Embryonic facial prominence (tissue), 1 donor: Measurements from ENCODE around the gene RGS14.

Experiments
- DNase-seq: peaks from one replicate; pipeline ENCODE4 v3.0.0-alpha.2; 2016; ENCODE audit errors: extremely low spot score

RGS14 gene, protein sequence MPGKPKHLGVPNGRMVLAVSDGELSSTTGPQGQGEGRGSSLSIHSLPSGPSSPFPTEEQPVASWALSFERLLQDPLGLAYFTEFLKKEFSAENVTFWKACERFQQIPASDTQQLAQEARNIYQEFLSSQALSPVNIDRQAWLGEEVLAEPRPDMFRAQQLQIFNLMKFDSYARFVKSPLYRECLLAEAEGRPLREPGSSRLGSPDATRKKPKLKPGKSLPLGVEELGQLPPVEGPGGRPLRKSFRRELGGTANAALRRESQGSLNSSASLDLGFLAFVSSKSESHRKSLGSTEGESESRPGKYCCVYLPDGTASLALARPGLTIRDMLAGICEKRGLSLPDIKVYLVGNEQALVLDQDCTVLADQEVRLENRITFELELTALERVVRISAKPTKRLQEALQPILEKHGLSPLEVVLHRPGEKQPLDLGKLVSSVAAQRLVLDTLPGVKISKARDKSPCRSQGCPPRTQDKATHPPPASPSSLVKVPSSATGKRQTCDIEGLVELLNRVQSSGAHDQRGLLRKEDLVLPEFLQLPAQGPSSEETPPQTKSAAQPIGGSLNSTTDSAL

DNA sequence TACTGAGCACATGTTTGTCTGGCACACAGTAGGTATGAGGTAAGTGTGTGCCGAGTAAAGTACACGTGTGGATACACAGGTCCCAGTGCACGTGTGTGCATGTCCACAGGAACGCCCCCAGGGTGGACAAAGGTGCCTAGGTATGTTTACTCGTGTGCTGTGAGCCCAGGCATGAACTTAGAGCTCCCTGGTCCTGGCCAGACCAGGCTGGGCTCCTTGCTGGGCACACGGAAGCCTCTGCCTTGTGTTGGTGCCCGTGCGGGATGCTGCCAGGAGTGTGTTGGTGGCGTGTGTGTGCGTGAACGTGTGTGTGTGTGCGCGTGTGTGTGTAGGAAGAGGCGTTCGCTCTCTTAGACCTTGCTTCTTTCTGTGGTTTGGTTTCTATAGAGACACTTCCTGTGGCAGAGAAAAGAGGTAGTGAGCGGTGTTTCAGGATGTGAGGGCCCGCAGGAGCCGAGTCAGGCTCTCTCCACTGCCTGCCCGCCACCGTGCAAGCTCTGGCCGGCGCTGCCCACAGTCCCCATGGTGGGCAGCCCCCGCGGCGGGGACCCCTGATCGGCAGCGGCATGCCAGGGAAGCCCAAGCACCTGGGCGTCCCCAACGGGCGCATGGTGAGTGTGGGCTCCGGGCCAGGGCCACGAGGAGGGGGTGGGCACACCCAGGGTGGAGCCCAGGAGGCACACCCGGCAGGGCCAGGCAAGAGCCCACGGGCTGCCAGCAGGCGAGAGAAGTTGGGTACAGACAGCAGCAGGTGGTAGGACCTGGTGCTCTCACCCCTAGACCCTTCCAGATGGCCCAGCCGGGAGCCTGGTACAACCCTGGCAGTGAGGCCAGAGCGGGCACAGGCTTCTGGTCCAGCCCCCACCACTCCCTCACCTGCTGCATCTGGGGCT lies at the start of gene RGS14:
TSS of gene RGS14 (plus strand) at position 466 of the 893 bp plus-strand sequence. CDS start at position 567, 101 bp downstream.
- no peak for DNase-seq

DNA sequence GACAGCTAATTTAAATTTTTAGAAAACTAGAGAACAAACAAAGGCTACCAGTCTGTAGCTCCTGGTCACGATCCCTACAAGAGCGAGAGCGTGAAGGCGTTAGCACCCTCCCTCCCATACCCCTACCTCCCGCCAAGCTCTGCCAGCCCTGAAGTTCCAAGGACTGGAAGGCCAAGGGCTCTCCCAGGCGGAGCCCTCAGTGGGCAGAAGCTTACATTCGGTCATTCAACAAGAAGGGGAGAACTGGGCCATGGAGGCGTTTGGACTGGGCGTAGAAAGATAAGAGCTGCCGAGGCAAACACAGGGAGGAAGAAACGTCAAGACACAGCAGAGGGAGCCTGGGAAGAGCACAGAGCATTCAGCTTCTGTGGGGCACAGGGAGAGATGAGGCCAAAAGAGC lies 49.0 kb upstream of the RGS14 start:
- no peak for DNase-seq

DNA sequence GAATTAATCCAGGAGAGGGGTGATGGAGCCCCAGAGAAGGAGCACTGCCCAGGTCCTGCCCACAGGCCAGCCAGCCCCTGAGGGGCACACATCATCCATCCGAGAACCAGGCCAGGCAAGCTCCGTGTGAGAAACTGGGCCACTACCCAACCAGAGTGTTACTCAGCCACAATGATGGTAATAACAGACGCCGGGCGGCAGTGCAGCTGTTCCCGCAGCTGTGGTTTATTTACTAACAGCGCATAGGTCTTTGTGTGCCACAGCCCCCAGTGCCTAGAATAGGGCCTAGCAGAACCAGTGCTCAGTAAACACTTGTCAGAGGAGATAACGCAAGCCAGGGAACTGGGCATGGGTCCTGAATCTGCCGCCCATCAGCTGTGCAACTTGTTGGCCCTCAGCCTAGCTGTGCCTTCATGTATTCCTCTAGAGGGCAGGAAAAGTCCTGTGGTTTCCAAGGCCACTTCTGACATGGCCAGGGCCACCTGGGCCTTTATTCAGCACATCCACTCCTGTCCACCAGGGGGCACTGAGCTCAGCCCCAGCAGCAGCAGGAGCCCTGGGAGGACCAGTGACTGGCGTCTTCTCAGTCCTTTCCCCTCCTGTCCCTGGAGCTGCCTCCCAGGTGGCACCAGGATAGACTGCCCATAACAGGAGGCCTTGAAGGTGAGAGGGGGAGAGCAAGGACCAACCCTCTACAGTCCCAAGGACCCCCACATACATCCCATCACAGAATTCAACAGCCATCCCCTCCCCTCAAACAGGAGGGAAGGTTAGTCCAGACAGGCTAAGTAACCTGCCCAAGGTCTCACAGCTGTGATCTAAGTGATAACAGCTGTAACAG lies 48.2 kb upstream of the RGS14 start:
- no peak for DNase-seq

DNA sequence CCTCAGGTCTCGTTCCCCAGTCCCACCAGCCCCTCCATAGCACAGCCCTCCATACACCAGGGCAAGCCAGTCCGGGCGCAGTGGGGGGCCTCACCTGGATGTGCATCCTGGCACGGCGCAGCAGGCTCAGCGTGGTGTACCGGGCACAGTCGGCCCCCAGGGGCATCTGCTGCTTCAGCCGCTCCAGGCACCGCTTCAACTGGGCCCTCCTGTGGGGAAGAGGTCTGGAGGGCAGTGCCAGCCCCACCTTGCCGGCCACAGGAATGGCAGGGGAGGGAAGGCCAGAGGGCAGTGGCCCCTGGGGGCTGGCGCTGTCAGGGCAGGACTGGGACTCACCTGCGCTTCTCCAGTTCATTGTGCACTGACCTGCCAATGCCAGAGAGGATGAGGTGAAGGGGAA lies 47.4 kb upstream of the RGS14 start:
- DNase-seq: no peak

DNA sequence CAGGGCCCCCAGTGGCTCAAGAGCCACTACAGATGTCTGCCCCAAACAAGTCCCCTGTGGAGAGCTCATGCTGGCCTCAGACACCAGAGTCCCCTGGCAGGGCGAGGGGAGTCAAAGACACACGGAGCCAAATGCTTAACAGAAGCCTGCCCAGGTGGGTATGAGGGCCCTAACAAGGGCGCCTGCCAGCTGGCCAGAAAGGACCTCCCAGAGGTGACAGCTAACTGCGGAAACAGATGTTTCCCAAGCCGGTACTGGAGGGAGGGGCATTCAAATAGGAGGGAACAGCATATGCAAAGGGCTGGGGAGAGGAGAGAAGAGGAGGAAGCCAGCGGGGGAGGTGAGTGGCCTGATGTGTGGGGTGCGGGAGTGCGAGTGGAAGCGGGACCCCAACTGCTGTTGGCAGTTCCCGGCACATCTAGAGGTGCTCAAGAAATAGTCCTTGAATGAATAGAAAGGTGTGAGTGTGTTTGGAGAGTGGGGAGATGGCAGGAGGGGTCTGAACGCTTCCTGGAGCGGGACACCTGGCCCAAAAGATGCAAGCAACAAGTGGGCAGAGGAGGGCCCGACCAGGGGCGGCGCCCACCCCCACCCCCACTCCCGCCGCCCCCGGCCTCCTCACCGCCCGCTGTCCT lies 46.9 kb upstream of the RGS14 start:
- no peak for DNase-seq

DNA sequence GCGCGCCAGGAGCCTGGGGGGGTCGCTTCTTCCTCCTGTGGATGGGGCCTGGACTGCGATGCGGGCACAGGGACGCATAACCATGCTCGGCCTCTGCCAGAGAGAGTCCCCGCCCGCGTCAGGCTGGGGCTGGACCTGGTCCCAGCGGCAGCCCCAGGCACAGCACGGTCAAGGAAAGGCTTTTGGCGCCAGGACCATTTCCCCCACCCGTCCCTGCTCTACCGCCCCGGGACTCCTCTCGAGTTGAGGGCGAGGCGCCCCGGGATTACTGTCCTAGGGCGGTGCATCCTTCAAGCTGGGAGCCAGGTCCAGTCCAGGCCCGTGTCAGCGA lies 46.4 kb upstream of the RGS14 start:
- DNase-seq: no peak

DNA sequence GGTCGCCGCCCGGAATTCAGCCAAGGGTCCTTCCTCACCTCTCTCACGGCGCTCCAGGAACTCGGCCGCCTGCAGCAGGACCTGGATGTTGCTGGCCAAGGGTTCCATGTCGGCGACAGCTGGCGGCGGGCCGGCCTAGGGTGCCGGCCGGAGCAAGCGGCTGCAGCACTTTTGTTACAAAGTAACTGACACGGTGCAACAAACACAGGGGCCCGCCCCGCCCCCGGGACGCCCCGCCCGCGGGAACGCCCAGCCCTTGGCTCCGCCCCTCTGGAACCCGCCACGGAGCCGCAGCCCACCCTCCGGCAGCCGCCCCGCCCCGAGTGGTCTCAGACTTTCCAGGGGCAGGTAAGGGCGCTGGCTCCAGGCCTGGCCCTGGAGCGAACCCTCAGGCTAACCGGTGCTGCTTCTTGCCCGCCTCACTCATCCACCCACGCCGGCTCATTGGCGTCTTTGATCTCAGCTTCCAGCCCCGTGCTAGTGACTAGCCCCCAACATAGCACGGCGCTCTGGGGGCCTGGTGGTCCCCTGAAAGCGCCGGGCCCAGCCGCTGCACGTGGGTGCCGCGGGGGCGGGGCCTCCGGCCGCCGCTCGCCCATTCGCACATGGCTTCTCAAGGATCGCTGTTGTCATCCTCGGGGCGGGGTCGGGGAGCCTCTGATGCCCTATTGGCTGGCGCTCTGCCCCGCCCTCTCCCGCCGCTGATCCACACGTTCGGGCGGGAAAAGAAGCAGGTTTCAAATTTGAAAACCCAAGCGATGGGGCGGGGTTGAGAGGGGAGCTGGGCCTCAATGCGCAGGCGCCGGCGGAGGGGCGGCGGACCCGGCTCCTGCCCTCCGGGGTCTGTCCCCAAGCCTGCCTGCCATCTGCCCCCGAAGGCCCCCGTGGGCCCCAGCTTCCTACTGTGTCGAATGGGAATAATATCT lies 45.7 kb upstream of the RGS14 start, which contains the start of gene MXD3:
TSS of gene MXD3 (minus strand) at position 176 of the 926 bp plus-strand sequence. CDS start at position 108, 68 bp downstream.
- DNase-seq: peak; percentile 90

DNA sequence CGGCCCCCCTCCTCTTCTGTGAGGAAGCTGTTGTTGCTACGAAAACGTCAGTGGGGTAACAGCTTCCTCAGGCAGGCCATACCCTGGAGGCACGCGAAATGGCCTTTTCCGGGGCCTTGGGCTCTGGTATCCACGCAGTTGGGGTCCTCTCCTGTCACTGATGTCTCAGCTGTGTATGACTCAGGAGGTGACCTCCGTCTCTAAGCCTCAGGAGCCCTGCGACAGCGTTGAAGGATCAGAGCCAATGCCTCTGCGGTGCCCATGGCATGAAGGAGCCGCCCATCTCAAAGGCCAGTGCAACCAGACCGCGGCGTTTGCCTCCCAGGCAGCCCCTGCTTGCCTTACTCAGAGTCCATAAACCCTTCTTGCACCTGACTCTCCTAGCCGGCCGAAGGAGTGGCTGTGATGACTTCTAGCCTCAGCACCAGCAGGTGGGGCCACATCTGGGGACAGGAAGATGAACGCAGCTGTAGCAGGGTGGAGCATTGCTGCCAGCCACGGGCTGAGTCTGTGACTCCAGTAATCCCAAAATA lies 45.0 kb upstream of the RGS14 start:
- no peak for DNase-seq

DNA sequence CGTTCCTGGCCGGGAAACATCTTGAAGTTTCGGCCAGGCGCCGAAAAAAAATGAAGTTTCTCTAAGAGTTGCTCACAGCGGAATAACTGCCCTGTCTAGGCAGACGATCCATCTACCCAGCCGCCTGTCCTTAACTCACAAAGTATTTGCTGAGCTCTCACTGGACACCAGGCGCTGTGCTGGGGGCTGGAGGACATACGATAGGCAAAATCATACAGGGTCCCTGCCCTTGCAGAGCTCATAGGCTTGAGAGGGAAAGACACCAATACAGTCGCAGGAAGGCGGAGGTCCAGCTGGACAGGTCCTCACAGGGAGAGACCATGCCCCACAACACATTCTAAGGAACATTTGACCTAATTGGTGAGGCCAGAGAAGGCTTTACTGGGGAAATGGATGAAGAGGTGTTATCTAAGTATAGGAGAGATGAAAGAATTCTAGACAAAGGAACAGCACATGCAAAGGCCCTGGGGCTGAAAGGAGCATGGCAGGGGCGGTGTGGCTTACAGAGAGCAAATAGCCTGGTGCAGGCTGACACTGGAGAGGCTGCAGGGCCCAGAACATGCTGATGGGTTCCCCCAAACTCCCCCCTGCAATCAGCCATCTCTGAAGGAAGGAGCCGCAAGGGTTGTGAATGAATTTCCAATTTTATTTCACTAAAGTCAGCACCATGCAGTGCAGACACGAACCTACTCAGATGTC lies 44.0 kb upstream of the RGS14 start:
- no peak for DNase-seq

DNA sequence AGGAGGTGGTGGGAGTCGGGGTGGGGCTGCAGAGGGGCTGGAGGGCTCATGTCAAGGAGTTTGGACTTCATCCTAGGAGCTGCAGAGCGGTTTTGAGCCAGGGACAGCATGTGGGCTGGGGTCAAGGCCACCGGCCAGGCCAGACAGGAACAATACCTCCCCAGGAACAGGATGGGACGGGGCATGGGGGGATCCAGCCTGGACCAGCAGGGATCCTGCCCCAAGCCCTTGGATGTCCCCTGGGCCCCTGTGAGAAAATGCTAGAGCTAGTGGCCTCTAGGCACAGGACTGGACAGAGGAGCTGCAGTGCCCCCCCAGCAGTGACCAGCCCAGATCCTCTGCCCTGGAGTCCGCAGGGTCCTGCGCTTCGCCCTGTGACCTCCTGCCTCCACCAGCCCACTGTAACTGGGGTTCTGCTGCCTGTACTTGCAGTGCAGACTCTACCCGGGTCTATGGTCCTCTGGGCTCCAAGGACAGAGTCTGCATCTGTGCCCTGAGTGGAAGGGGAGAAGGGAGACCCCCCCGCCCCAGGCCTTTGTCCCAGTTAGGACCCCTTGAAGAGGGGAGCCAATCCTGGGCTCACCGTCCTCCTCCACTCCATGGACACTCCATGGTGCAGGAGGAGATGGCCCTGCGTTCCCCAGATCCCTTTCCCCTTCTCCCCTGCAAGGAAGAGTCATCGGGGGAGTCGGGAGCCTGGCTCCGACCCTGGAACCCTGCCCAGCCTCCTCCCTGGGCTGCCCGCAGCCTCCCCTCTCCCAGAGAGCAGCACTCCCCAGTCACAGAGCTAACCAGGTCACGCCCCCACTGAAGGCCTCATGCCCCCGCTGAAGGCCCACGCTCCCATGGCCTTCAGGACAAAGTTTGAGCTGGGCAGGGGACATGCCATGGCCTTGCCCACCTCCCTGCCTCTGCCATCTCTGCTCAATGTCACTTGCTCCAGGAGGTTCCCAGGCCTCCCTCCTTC lies 43.1 kb upstream of the RGS14 start:
- DNase-seq: no peak

DNA sequence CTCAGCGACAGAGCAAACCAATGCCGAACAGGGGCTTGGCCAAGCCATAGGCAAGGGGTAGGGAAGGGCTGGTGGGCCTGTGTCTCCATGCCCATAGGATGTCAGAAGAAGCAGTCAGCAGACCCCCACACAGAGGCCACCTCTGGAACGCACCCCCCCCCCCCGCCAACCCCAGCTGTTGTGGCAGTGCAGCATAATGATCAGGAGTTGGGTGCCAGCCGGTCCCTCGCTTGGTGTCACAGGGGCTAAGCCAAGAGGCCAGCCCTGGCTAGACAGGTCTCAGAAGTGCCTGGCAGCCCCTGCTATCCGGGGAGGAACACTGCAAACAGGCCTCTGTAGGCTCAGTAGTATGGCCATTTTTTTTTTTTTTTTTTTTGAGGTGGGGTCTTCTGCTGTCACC lies 42.3 kb upstream of the RGS14 start:
- DNase-seq: no peak

DNA sequence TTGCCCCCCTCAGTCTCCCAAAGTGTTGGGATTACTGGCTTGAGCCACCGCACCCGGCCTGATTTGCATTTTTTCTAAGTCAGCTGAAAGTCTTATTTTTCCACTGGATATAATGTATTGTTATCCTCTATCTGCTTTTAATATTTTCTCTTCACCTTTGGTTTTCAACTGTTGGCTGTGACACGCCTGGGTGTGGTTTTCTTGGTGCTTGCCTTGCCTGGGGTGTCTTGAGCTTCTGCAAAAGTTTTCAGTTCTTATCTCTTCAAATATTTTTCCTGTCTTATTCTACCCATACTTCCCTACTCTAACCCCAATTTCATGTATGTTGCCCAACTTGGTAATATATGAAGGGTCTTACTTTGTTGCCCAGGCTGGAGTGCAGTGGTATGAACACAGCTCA lies 41.7 kb upstream of the RGS14 start:
- no peak for DNase-seq

DNA sequence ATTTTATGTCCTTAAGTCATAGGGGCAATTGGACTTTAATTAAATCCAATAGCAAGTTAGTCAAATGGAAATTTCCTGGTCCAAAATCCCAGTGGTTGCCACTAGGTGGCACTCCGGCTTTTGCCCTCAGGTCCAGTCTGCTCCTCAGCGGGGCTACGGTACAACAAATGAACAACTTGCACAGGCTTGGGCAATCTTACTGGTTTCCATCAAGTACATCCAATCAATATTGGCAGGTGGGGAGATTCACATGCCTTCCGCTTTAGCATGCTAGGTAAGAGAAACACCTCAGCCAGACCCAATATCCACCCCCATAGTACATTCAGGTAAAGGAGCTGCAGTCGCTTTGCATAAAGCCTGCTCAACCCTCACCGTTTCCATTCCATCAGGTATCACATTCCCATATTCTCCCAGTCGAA lies 39.8 kb upstream of the RGS14 start:
- no peak for DNase-seq

DNA sequence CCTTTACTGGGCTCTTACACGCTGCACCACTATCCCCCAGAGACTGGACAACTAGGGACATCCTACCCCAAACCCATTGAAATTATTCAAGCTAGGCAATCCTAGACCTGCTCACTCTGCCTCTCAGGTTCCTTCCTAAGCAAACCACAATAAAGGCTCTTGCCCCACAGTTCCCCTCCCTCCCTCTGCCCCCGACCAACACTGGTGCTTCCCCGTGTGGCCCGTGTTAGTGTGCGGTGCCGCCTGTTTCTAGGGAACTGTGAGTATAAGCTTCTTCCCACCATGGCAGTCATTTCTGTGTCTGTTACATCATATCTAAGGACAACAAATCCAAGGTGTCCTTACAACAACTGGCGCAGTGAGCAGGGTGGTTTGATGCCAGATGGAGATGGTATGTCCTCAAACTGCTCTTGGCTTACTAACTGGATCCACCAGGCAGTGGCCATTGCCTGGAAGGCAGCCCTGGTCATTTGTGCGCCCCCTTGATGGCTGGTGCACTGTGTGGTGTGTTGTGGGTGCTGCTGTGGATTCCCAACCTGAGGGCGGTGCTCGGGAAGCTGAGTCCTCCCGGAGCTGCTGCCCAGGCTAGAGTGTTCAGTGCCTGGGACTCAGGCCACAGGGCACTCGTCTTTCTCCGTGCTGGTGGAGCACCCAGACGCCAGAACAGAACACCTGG lies 37.7 kb upstream of the RGS14 start:
- no peak for DNase-seq

DNA sequence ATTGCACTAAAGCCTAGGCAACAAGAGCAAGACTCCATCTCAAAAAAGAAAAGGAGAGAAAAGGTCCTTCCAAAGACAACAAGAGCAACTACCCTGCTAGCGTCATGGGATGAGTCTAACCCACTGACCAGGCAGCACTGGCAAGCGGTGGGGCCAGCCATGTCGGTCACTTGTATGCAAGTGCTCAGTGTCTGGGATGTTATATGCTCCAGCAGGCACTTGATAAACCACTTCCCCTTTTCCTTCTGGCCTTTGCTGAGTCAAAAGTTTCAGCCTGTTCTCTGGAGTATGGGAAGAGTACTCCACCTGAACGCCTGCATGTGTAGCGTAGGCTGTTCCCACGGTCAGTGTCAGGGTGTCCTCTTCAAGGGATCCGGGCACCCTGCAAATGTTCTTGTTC lies 36.8 kb upstream of the RGS14 start:
- no peak for DNase-seq

DNA sequence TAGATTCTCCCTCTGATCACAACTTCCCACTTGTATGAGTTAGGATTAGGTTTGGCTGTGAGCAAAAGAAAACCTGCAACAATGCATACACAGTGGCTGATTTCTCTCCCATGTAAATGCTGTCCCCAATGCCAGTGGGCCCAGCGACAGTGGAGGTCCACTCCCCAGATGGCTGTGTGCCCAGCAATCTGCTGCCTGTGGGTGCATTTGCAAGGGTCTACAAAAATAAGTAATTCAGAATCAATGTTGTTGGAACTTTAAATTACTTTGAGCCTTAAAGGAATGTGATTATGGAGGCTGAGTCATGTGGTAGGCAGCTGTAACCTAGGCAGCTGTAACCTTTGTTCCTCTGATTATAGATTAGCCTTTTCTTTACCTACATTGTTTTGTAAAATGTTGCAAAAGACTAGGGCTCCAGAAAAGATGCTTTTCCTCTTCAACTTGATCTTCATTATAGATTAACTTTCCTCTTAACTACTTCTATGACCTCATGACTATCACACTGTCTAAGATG lies 31.8 kb upstream of the RGS14 start:
- DNase-seq: no peak
